DMS53 treated with DMSO at 0.1 percent for 48 hours (cell line): ENCODE results near the gene ZBTB16.

ENCODE experiments used
- DNase-seq: peaks from one replicate; lab custom pipeline; 2025; ENCODE audit not compliant: unreplicated experiment; lab: John Stamatoyannopoulos, UW

The ZBTB16 gene

GRCh38 chr11:114150671-114151070 is 91.2 kb downstream of the ZBTB16 start:
- DNase-seq: no peak

DNA sequence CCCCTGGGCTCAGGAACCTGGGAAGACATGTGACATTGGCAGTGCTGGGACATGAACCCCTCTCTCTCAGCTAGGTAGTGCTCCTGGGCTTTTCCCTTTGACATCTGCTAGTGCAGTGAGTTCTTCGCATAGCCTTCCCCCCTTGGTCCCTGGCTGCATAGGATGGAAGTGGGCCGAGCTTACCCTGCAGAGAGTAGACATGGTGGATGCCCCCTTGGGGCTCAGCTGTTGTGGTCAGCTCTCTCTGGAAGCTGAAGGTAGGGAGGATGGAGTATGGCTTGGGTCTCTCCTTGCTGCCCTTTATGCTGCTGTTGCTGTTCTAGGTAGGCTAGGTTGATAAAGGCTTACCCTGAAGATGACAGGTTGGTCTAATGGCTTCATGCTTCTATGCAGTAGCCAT is 92.1 kb downstream of the ZBTB16 start:
- DNase-seq: no peak

GRCh38 chr11:114152162-114152561 is 92.7 kb downstream of the ZBTB16 start:
- DNase-seq: no peak

GRCh38 chr11:114152785-114153184 is 93.3 kb downstream of the ZBTB16 start:
- no peak for DNase-seq

DNA sequence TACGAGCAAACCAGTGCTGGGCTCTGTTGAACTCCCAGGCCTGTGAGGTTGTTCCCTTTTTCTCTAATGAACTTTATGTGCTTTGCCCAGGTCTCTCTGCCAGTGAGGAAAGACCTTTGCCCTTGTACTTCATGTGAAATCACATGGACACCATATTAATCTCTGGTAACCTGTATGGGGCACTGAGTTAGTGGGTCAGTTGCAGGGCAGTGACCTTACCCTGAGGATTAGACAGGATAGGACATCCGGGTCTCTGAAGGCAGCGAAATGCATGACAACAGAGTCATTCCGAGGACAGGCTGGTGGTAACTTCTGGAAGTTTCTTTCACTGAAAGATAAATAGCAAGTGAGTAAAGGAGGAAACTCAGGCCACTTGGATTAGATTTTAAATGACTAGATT is 93.7 kb downstream of the ZBTB16 start:
- no peak for DNase-seq

DNA sequence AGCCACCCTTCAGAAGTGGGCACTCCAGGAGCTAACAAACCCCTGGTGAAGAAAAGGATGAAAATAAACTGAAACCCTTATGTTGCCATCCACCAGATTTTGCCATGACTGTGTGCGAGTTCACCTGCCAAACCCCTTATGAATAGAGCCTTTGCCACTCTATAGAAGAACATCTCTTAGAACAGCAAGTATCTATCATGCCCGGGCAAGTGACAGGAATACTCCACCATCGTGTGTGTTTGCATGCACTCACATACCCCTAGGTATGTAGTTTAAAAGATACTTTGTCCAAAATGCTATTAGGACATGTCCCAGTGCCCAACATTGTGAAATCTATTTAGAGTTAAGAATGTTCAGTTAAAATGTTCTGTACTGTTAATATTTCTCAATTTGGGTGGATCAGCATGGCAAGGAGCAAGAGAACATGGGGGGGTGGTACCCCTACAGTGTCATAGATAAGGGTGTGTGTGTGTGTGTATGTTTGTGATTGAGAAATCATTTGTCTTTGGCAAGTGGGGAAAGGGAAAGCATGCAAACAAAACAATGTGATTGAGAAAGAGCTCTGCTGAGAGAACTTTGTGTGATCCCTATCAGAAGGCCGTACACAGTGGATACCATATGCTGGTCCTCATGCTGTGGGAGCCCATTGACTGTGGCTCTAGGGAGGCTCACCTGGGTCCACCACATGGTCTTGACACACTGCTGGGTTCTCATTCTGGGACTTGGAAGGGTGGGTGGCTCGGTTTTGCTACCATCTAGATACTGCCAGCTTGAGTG is 94.9 kb downstream of the ZBTB16 start:
- DNase-seq: no peak

DNA sequence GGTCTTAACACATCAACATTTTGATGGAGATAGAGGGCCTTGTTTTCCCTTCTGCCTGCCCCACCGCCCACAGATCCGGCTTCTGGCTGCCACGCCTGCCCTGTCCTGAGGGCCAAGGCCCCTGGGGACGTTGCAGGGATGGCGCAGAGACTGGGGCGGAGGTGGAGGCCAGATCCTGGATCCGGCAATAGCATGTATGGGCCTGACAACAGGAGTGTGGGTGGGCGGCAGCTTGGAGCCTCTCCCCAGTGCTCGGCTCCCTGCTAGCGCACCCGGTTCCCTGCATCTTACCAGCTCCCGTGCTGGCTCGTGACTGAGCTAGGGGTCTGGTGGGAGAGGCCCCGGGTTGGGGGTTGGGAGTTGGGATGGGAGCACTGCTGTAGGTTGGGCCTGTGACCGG is 95.6 kb downstream of the ZBTB16 start:
- DNase-seq: no peak

GRCh38 chr11:114156131-114156581 is 96.6 kb downstream of the ZBTB16 start:
- no peak for DNase-seq

DNA sequence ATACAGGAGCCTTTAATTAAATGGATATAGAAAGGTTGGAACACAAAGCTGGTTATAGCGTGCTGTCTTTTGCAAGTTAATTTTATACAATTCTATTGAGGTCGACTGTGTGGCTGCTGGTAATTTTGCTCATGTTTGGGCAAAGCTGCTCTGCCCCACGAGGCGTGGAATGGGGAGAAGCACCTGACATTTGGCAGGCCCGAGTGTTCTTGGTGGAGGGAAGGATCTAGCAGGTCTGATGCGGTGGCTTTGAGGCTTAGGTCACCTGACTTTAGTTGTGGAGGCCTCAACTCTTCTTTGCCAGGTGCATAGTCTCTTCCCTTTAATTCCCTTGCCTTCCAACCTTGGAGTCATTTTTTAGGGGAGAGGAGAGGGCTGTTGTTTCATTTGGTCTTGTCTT is 97.3 kb downstream of the ZBTB16 start:
- no peak for DNase-seq

DNA sequence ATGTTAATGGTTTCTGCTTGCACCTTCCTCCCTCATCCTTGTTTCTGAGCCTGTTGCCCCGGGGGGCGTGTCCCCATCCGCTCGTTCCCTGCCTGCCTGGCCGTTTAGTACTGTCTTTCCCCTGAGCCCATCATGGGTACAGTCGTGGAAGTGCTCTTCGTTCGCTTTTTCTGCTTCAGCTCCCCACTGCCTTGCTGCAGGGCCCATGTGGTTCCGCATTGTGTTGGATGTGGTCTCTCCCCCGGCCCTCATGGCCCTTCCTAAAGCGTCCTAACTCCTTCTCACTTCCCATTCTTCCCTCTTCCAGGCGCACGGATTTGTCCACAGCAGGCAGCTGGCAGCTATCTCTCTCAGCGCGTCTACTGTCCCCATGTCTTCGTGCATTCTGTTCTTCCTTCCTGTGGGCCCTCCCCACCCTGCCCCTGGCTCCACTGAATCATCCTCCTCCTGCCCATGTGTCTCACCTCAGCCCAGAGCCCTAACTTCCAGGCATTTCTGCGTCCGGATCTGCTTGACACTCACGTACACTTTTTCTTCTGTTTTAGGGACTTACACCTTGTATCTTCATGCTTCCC is 98.1 kb downstream of the ZBTB16 start:
- DNase-seq: no peak

GRCh38 chr11:114158421-114158820 is 98.9 kb downstream of the ZBTB16 start:
- no peak for DNase-seq

- no peak for DNase-seq
Observed at GRCh38 chr11:114158886-114159285, 99.4 kb downstream of the ZBTB16 start.

DNA sequence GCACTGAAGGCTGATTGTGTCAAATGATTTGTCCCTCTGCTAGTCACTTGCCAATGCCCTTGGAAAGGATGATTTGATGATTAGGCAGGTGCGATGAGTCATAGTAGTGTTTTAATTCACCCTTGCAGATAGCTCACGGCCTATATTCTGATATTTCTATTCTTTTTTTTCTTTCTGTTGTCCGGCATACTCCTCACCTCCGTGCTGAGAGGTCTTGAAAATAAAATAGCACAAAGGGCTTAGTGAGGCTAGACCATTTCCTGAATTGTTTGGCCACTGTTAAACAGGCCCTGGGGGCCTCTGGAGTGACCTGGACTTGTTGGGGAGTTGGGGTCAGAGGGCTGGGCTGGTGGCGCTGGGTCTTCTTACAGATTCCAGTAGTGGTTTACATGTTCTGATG is 99.8 kb downstream of the ZBTB16 start:
- DNase-seq: no peak

DNA sequence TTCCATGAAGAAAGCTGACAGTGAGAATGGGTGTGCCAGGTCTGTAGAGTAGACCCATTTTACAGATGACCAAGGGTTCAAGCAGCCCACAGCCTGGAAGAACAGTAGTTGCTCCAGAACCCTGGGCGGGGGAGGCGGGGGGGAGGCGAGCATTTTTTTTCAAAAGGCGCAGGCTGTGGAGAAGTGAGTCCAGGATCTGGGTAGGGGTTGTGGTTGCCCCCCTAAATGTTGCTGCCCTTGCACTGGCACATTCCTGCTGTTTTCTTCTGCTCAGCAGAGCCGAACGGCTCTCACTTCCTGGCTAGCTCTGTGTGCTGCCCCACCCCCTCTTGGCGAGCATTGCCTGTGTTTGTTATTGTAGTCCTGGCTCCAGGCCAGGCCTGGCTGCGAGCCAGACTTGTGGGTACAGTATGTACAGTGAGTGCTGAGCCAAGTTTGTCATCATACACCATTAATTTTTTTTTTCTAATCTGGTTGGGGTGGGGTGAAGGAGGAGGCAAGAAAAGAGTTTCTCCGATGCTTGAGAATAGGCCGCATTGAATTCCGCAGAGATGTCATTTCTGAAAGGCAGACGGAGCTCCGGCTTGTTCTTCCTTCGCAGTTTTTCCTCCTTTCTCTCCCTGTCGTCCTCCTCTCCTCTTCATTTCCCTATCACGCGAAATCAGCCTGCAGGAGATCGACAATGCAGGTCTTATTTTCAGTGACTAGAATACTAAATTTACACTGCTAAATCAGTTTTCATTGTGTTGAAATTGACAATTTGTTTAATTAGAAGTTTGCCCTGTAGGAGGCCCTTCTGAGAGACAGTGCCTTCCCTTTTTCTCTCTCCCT is 100.5 kb downstream of the ZBTB16 start:
- peak; percentile 90 for DNase-seq

GRCh38 chr11:114160894-114161293 is 101.4 kb downstream of the ZBTB16 start:
- no peak for DNase-seq

GRCh38 chr11:114161486-114162250 is 102.2 kb downstream of the ZBTB16 start:
- DNase-seq: no peak

DNA sequence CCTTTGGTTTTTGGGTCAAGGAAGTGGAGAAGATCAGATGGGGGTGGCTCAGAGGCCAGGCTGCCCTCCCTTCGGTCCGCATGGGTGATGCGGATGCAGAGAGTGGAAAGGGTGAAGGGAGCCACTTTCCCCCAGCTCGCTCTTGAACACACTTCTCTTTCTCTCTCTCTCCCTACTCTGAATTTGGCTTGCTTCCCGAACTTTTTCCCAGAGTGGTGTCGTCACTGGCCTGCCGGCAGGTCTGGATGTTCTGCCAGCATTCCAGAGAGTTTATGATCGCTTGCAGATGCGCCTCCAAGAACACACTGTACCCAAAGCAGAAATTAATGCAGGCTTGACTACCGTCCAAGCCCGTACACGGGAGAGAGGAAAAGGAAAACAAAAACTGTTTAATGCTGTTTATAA is 103.2 kb downstream of the ZBTB16 start:
- DNase-seq: peak; percentile 62

DNA sequence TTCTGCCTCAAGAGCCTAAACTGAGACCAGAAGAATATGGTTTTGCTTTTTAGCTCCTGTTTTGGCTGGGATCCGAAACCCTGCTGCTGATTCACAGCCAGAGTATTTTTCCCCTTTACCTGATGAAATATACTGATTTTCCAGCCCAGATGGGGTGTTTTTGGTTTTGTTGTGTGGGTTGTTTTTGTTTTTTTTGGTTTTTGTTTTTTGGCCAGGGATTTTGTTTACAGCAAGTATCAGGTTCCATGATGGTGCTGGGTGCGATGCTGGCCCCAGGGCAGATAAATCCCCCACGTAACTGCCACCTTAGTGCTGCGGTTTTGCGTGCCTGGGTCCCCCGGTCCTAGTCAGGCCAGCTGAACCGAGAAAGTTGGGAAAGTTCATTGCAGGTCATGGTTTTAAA is 103.7 kb downstream of the ZBTB16 start:
- DNase-seq: no peak

- no peak for DNase-seq
Observed at GRCh38 chr11:114163830-114164401, 104.4 kb downstream of the ZBTB16 start.

DNA sequence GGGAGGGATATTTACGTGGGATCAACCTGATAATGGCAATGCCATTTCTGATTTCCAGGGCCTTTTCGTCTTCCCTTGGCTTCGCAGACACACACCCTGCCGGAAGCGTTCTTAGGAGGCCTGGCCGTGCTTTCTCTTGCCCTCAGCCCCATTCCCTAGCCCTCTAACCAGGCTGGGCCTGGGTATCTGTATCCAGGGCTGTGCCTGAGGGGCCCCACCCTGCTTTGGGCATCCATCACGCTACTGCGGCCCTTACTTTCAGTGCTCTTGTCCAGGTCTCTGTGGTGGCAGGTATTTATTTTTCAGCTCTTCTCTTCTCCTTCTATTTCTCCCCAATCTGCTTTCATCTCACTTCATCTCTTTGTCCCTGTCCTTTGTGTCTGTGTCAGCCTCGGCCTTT is 105.0 kb downstream of the ZBTB16 start:
- DNase-seq: no peak
